HG02852 (cell line): ENCODE results near the gene RALY.

ENCODE experiments used
- ATAC-seq: cut with Tn5 transposase; IDR thresholded peaks from one replicate; pipeline ENCODE4 v1.9.1; 2021; ENCODE audit warnings: mild to moderate bottlenecking, moderate library complexity; ENCODE audit not compliant: unreplicated experiment

RALY gene

GRCh38 chr20:34047010-34047687, 53.4 kb downstream of the RALY start:
- no peak for ATAC-seq

- no peak for ATAC-seq
These were observed 54.2 kb downstream of the RALY start for GRCh38 chr20:34047917-34048316.

GRCh38 chr20:34049389-34049788, 55.7 kb downstream of the RALY start:
- ATAC-seq: no peak

- ATAC-seq: no peak
These were observed 56.4 kb downstream of the RALY start for GRCh38 chr20:34049897-34050695.

GRCh38 chr20:34052414-34052813, 58.7 kb downstream of the RALY start:
- ATAC-seq: no peak

GRCh38 chr20:34055290-34055689, 61.6 kb downstream of the RALY start:
- ATAC-seq: no peak

- no peak for ATAC-seq
These were observed 65.1 kb downstream of the RALY start for GRCh38 chr20:34058831-34059230.

GRCh38 chr20:34060970-34061369, 67.3 kb downstream of the RALY start:
- ATAC-seq: no peak

- ATAC-seq: peak; percentile 67
These were observed 68.0 kb downstream of the RALY start for GRCh38 chr20:34061695-34062094.

- no peak for ATAC-seq
These were observed 69.1 kb downstream of the RALY start for GRCh38 chr20:34062570-34063482.

GRCh38 chr20:34064286-34064685, 70.6 kb downstream of the RALY start:
- ATAC-seq: no peak

GRCh38 chr20:34065260-34065659, 71.5 kb downstream of the RALY start:
- no peak for ATAC-seq

- no peak for ATAC-seq
These were observed 72.9 kb downstream of the RALY start for GRCh38 chr20:34066476-34067090.

- ATAC-seq: no peak
These were observed 74.3 kb downstream of the RALY start for GRCh38 chr20:34068001-34068400.

- ATAC-seq: peak; percentile 77
These were observed 75.8 kb downstream of the RALY start for GRCh38 chr20:34069341-34070078.

- no peak for ATAC-seq
These were observed 76.3 kb downstream of the RALY start for GRCh38 chr20:34070079-34070439.

- ATAC-seq: no peak
These were observed 77.1 kb downstream of the RALY start for GRCh38 chr20:34070859-34071258.

- ATAC-seq: no peak
These were observed 78.4 kb downstream of the RALY start for GRCh38 chr20:34072076-34072475.

GRCh38 chr20:34072778-34073177, 79.1 kb downstream of the RALY start:
- ATAC-seq: no peak

- ATAC-seq: no peak
These were observed 80.5 kb downstream of the RALY start for GRCh38 chr20:34074101-34074760.
